Tibial nerve (tissue), 4 donors: ENCODE results near the gene VARS1. TPM values are rescaled to one million over a fixed set of nuclear protein-coding genes. Genes with fewer than 3 reads are reported as not detected.

Experiments used
- DNase-seq, 2 donors: peaks; one replicate each; pipeline ENCODE4 v3.0.0-alpha.2; 2019; ENCODE audit warnings: low spot score in 2 of 2
- H3K27ac ChIP-seq, 4 donors: fragments of 200-600 bp; sonication (generic) in 3 of 4; one replicate each; pipeline ENCODE4 v1.5.1; 2017 to 2019; ENCODE audit warnings: mild to moderate bottlenecking in 1 of 4
- H3K27me3 ChIP-seq, 2 donors: fragments of 200-600 bp; sonication (generic) in 1 of 2; one replicate each; pipeline versions ENCODE4 v1.5.1 to v1.6.0; 2017 to 2019
- H3K36me3 ChIP-seq, 3 donors: fragments of 200-600 bp; sonication (generic); one replicate each; pipeline ENCODE4 v1.5.1; 2018 to 2019
- H3K4me1 ChIP-seq, 4 donors: fragments of 200-600 bp; sonication (generic) in 3 of 4; one replicate each; pipeline ENCODE4 v1.5.1; 2017 to 2019
- H3K4me3 ChIP-seq, 4 donors: fragments of 200-600 bp; sonication (generic) in 3 of 4; one replicate each; pipeline ENCODE4 v1.5.1; 2017 to 2019; ENCODE audit warnings: mild to moderate bottlenecking in 1 of 4, moderate library complexity in 1 of 4
- H3K9me3 ChIP-seq, 4 donors: fragments of 200-600 bp; sonication (generic) in 3 of 4; one replicate each; pipeline ENCODE4 v1.5.1; 2017 to 2019
- CTCF ChIP-seq, 5 experiments: fragments of 200-600 bp in 3 of 5; fragments of 450-650 bp in 2 of 5; sonication (generic) in 3 of 5; IDR thresholded peaks; one replicate each; pipeline ENCODE4 v1.5.1; 2016 to 2019; ENCODE audit warnings: antibody characterized with exemption in 5 of 5, mild to moderate bottlenecking in 3 of 5, moderate library complexity in 2 of 5
- EP300 ChIP-seq, 2 donors: sonication (generic); formaldehyde crosslinking; IDR thresholded peaks; one replicate each; pipeline ENCODE4 v1.6.1; 2017; ENCODE audit warnings: antibody characterized with exemption in 2 of 2, mild to moderate bottlenecking in 1 of 2
- POLR2A ChIP-seq, 2 donors: fragments of 450-650 bp; IDR thresholded peaks; one replicate each; pipeline ENCODE4 v1.6.1; 2017; ENCODE audit warnings: antibody characterized with exemption in 2 of 2, mild to moderate bottlenecking in 2 of 2, moderate library complexity in 2 of 2
- WGBS, 2 donors: methylation state at CpG; one replicate each; pipeline ENCODE4 v1.1.5; 2018; 5-methylcytosine and 5-hydroxymethylcytosine counted together
- total RNA-seq, 4 donors: library from RNA; depleted of rRNA; stranded (reverse); fragments of >200 nt; gene quantifications; one replicate each; pipeline ENCODE4 v1.1.0, GENCODE V29; 2016

The VARS1 gene
- total RNA-seq, 4 donors from 2014 or later: 40.8 to 58.6 (median 50.1) TPM

- DNase-seq: no peak
- 84 to 91% methylated on average over 29 to 31 of the region's 32 CpGs for WGBS, 2 donors
- TF ChIP-seq POLR2A (IDR thresholded peaks at IDR 0.05) (no peak), CTCF (IDR thresholded peaks at IDR 0.05) (no peak), EP300 (IDR thresholded peaks at IDR 0.05) (no peak)
- no peaks in the 10 kb centered on the region for H3K9me3 ChIP-seq
- H3K27ac ChIP-seq: no peak overlapping the region
- H3K27me3 ChIP-seq: no peaks in the 10 kb centered on the region
- peaks cover 0 to 93% (median 29%) of the 10 kb centered on the region in 3 donors for H3K36me3 ChIP-seq
- H3K4me3 ChIP-seq: no peak overlapping the region
- H3K4me1 ChIP-seq: peaks cover 0 to 3% (median 2%) of the 10 kb centered on the region in 4 donors
These were observed 13.3 kb downstream of the VARS1 start for GRCh38 chr6:31782126-31782855.

DNA sequence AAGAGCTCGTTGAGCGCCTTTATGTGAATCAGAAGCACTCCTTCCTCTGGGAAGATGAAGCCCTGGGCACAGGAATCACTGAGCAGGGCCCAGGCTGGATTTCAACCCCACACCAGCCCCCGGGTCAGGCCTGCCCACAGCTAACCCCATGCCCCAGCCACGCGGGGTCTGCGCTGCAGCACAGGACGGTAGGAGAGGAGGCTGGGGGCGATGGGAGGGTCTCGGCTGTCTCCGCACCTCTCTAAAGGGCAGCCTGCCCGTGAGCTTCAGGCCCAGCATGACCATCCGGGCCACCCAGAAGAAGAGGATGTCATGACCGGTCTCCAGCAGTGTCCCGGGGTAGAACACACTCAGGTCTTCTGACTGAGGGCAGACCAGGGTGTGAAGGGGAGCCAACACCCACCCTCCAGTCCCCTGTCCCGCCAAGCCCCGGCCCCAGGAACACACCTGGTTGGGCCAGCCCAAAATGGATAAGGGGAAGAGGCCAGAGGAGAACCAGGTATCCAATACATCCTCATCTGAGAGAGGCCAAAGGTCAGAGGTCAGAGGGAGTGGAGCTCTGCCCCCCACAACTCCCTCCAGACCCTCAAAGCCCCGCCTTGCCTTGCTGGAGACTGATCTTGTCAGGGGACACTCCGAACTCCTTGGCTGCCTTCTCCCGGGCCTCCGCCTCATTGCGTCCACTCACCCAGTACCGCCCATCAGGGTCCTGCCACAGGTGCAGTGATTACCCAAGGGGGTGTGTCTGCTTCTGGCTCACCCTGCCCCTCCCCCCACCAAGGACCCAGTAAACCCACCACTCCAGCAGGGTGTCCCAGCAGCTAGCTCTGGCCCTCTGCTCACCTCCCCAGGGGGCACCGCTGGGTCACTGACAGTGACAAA lies 14.1 kb downstream of the VARS1 start:
- Histone ChIP-seq H3K9me3 (no peaks in the 10 kb centered on the region), H3K27ac (no peak overlapping the region), H3K4me3 (no peak overlapping the region), H3K27me3 (no peaks in the 10 kb centered on the region), H3K4me1 (peaks cover 0 to 10% (median 9%) of the 10 kb centered on the region in 4 donors), H3K36me3 (peaks cover 0 to 89% (median 29%) of the 10 kb centered on the region in 3 donors)
- WGBS, 2 donors: 88 to 91% methylated on average over 15 to 16 of the region's 23 CpGs
- no peak for TF ChIP-seq POLR2A (IDR thresholded peaks at IDR 0.05)
- TF ChIP-seq CTCF (IDR thresholded peaks at IDR 0.05): no peak
- no peak for TF ChIP-seq EP300 (IDR thresholded peaks at IDR 0.05)
- no peak for DNase-seq

GRCh38 chr6:31780507-31781243 lies 14.9 kb downstream of the VARS1 start:
- TF ChIP-seq EP300 (IDR thresholded peaks at IDR 0.05): no peak
- no peak for TF ChIP-seq POLR2A (IDR thresholded peaks at IDR 0.05)
- no peak for TF ChIP-seq CTCF (IDR thresholded peaks at IDR 0.05)
- 87 to 93% methylated on average over 14 to 16 of the region's 20 CpGs for WGBS, 2 donors
- no peak overlapping the region for H3K27ac ChIP-seq
- no peak for DNase-seq
- H3K4me3 ChIP-seq: no peak overlapping the region
- peaks cover 0 to 81% (median 28%) of the 10 kb centered on the region in 3 donors for H3K36me3 ChIP-seq
- peaks cover 0 to 10% (median 9%) of the 10 kb centered on the region in 4 donors for H3K4me1 ChIP-seq
- H3K27me3 ChIP-seq: no peaks in the 10 kb centered on the region
- no peaks in the 10 kb centered on the region for H3K9me3 ChIP-seq

- Histone ChIP-seq H3K9me3 (no peaks in the 10 kb centered on the region), H3K27ac (no peak overlapping the region), H3K36me3 (peaks cover 0 to 73% (median 23%) of the 10 kb centered on the region in 3 donors), H3K4me3 (no peak overlapping the region), H3K27me3 (no peaks in the 10 kb centered on the region), H3K4me1 (peaks cover 0 to 10% (median 9%) of the 10 kb centered on the region in 4 donors)
- DNase-seq: no peak
- 83 to 96% methylated on average over 9 to 10 of the region's 10 CpGs for WGBS, 2 donors
- TF ChIP-seq POLR2A (IDR thresholded peaks at IDR 0.05) (no peak), CTCF (IDR thresholded peaks at IDR 0.05) (no peak), EP300 (IDR thresholded peaks at IDR 0.05) (no peak)
These were observed 15.6 kb downstream of the VARS1 start for GRCh38 chr6:31779908-31780307.
